Ovary (tissue), 3 donors: ENCODE data around the gene DROSHA.

Experiments
- EP300 ChIP-seq: sonication (generic); formaldehyde crosslinking; IDR thresholded peaks from one replicate; pipeline ENCODE4 v1.6.1; 2017; ENCODE audit warnings: antibody characterized with exemption
- POLR2A ChIP-seq: fragments of 450-650 bp; IDR thresholded peaks from one replicate; pipeline ENCODE4 v1.6.1; 2017; ENCODE audit warnings: antibody characterized with exemption, mild to moderate bottlenecking, moderate library complexity
- TF ChIP-seq, protein P1 (sequence below), 3 donors: fragments of 450-650 bp in 2 of 3; fragments of 200-600 bp in 1 of 3; IDR thresholded peaks; one replicate each; pipeline versions ENCODE4 v1.5.1 to v1.8.0; 2016 to 2022; ENCODE audit warnings: antibody characterized with exemption in 3 of 3, mild to moderate bottlenecking in 1 of 3
- donor health status: DM: no; HTN: no; CAD: no.

DNA sequence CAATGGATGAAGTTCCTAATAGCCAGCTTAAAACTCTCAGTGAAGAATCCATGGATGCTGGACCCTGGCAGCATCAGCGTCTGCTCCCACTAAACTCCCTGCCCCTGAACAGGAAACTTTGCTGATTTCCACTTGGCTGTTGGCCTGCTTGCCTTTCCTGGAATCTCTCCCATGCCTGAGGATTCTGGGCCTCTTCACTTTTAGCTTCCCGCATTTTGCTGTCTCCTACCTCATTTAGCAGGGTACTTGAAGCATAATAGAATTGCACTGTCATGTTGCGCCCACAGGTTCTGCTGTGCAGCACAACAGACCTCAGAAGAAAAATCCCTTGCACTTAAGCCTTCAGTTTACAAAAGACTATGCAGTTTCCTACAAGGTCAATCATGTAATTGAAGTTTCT lies 127.6 kb downstream of the DROSHA start:
- TF ChIP-seq, protein P1, sequence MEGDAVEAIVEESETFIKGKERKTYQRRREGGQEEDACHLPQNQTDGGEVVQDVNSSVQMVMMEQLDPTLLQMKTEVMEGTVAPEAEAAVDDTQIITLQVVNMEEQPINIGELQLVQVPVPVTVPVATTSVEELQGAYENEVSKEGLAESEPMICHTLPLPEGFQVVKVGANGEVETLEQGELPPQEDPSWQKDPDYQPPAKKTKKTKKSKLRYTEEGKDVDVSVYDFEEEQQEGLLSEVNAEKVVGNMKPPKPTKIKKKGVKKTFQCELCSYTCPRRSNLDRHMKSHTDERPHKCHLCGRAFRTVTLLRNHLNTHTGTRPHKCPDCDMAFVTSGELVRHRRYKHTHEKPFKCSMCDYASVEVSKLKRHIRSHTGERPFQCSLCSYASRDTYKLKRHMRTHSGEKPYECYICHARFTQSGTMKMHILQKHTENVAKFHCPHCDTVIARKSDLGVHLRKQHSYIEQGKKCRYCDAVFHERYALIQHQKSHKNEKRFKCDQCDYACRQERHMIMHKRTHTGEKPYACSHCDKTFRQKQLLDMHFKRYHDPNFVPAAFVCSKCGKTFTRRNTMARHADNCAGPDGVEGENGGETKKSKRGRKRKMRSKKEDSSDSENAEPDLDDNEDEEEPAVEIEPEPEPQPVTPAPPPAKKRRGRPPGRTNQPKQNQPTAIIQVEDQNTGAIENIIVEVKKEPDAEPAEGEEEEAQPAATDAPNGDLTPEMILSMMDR (IDR thresholded peaks at IDR 0.05), result no peak
- TF ChIP-seq POLR2A, result no peak
- no peak for TF ChIP-seq EP300
